HG02678 (cell line): ENCODE results near the gene ANXA4.

Experiments used
- ATAC-seq: cut with Tn5 transposase; IDR thresholded peaks from one replicate; pipeline ENCODE4 v1.9.1; 2021; ENCODE audit warnings: mild to moderate bottlenecking, moderate library complexity; ENCODE audit not compliant: unreplicated experiment

ANXA4 gene

DNA sequence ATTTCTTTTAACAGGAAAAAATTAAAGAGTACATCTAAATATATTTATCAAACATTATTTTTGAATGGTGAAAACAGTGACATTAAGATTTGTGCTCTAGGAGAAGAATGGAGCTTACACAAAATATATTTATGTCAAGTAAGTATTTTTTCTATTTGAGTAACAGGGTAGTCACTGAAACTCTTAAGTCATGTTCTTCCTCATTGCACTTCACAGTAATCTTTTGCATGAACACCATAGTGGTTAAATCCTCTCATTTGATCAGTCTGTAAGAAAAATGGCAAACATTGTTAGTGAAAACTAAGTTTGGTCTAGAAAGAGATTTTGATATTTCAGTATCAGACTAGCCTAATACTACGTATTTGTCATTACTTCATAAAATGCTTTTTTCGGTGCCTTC is 95.6 kb downstream of the ANXA4 start:
- no peak for ATAC-seq

DNA sequence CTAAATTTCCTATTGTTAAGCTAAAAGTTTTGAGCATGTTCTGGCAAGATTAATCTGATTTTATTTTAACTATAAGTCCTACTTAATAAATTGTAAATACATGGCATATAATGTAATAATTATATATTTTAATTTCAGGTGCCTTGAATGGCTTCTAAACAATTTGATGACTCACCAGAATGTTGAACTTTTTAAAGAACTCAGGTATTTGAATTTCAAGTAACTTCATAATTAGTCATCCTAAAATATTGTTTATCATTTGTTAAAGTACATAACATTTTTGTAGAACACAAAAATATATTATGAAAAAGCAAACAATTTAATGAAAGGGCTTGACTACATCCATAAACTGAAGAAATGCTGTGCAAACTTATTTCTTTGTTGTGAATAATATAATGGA is 102.1 kb downstream of the ANXA4 start:
- no peak for ATAC-seq

DNA sequence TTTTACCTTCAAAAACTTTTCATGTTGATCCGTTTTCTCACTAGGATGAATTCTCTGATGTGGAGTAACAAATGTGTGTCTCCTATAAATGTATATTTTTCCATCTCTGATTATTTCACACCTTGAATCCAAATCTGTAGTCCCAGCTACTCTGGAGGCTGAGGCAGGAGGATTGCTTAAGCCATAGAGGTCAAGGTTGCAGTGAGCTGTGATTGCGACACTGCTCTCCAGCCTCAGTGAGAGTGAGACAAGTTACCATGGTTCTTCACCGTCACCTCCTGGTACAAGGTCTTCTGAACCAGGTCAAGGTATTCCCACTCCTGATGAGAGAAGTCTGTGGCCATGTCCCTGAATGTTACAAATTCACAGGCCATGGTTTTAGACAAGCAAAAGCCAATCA is 102.6 kb downstream of the ANXA4 start:
- ATAC-seq = no peak

DNA sequence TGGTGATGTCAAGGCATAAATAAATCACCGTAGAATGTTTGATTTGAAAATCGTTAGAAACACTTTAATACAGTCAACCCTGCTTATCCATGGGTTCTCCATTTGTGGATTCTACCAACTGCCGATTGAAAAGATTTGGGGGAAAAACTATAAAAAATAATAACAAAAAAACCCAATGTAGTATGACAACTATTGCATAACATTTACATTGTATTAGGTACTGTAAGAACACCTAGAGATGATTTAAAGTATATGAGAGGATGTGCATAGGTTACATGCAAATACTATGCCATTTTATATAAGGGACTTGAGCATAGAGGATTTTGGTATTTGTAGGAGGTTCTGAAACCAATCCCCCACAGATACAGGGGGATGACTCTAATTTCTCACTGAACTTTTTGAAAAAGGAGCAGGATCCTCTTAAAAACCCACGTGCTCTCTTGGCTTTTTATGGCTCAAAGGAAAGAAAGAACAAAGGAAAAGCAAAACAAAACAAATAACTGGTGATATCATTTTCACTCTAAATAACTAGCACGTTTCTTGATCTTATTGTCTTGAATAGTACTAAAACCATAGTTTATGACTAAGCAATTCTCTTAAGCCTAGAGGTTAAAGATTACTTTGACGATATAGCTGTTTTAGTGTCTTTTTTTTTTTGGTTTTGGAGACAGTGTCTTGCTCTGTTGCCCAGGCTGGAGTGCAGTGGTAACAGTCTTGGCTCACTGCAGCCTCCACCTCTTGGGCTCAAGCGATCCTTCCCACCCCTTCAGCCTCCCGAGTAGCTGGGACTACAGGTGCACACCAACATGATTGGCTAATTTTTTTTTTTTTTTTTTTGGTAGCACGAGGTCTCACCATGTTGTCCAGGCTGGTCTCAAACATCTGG is 104.5 kb downstream of the ANXA4 start:
- no peak for ATAC-seq

DNA sequence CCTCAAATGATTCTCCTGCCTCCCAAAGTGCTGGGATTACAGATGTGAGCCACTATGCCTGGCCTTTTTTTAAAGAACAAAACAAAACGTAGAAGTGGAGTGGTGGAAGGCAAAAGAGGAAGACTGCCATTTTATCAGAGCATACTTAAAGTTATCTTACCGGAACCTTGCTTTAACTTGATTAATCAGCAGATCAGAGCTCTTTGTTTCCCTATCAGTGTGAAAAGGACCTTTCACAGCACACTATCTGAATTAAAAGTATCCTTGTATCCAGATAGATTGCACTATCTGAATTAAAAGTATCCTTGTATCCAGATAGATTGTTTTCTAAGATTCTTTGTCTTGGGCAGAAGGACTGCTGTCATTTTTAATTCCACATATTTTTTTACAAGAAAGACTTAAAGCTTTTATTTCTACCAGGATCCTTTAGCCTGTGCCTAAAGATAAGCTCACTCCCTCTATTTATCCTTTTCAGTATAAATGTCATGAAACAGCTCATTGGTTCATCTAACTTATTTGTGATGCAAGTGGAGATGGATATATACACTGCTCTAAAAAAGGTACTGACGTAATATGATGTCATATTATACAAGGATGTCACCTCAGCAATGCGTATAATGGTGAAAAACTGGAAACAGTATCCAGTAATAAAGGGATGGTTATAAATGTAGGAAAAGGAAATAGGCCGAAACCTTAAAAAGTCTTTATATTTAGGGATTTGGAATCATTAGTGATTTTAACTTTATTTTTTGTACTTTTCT is 105.3 kb downstream of the ANXA4 start:
- no peak for ATAC-seq

DNA sequence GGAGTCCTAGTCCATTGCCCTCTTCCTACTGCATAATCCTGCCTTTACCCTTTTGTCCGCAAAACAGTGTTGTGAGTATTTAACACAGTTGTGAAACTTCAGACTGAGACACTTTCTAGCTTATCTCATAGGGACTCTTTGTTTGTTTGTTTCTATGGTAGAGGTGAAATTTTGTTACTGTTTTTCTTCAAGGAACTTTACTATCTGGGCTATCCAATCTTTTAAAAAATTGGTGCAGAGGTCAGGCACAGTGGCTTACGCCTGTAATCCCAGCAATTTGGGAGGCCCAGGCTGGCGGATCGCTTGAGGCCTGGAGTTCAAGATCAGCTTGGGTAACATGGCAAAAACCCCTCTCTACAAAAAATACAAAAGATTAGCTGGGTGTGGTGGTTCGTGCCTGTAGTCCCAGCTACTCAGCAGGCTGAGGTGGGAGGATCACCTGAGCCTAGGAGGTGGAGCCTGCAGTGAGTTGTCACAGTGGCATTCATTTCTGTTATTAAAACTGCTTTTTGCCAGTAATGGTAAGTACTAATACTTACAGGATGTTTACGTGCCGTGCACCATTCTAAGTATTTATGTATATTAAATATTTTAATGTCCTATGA is 106.4 kb downstream of the ANXA4 start:
- ATAC-seq = no peak

DNA sequence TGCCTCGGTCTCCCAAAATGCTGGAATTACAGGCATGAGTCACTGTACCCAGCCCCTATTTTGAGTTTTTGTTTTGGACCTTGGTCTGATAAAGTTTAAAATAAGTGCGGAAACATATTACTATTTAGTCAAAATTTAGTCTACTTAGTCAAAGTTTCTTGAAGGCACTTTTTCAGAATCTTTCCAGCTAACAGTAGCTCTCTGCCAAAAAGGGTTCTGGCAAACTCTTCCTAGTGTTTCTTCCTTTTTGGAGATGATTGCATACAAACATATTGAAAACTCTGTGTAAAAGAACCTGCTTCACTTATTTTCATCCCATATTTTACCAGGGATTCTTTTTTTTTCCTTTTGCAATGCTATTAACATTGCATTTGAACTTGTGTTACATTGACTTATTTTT is 116.3 kb downstream of the ANXA4 start:
- no peak for ATAC-seq

DNA sequence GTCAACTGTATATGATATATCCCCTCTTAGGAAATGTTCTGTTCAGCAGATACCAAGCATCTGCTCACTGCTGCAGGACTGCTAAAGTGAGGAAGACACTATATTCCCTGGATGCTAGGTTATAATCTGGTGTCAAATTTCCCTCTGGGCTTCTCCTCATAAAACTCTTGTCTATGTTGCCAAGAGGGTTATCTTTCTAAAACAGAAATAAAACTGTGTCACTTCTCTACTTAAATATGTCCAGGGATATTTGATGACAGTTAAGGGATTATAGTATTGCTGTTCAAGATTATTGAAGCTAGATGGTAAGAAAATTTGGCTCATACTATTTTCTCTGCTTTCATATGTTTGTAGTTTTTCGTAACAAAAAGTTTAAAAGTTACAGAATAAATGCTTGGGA is 121.4 kb downstream of the ANXA4 start:
- ATAC-seq = no peak
